K562 (cell line): ENCODE measurements around the gene TMEM106B. TPM values are rescaled to one million over a fixed set of nuclear protein-coding genes. Genes with fewer than 3 reads are reported as not detected.

Source experiments
- E2F6 ChIP-seq, 2 experiments: IDR thresholded peaks; 2 replicates each; pipeline ENCODE4 v1.6.1; 2011; ENCODE audit warnings: borderline replicate concordance in 1 of 2, control low read depth in 1 of 2, low read depth in 1 of 2, low read length in 1 of 2, mild to moderate bottlenecking in 1 of 2, mixed read lengths in 1 of 2, moderate library complexity in 1 of 2; ENCODE audit not compliant: insufficient read depth in 1 of 2, insufficient read length in 1 of 2, poor library complexity in 1 of 2, severe bottlenecking in 1 of 2; ENCODE audit errors: extremely low read depth in 1 of 2
- GATA2 ChIP-seq: sonication (generic); formaldehyde crosslinking; IDR thresholded peaks from 2 replicates; pipeline ENCODE4 v1.4.0; 2020; ENCODE audit warnings: mild to moderate bottlenecking, missing genetic modification reagents
- HMG20B ChIP-seq: fragments of 250-450 bp; sonication (Bioruptor Pico); IDR thresholded peaks from 2 replicates; pipeline ENCODE4 v1.5.0; 2021; ENCODE audit warnings: mild to moderate bottlenecking
- SAFB ChIP-seq: fragments of 200-400 bp; formaldehyde crosslinking; IDR thresholded peaks from 2 replicates; pipeline ENCODE4 v1.6.1; 2017; ENCODE audit warnings: low read depth, low read length, borderline replicate concordance
- SP2 ChIP-seq: IDR thresholded peaks from 2 replicates; pipeline ENCODE4 v1.6.1; 2011; ENCODE audit warnings: mild to moderate bottlenecking, low read depth, low read length, moderate library complexity; ENCODE audit not compliant: poor library complexity, severe bottlenecking; ENCODE audit errors: extremely low read depth
- YBX1 ChIP-seq: fragments of 450-650 bp; IDR thresholded peaks from 2 replicates; pipeline ENCODE4 v1.7.1; 2016; ENCODE audit warnings: mild to moderate bottlenecking
- ZNF407 ChIP-seq: fragments of 450-650 bp; IDR thresholded peaks from 2 replicates; pipeline ENCODE4 v1.6.1; 2016; ENCODE audit warnings: low read depth
- polyA plus RNA-seq, 8 experiments: library from polyadenylated mRNA; depleted of rRNA in 4 of 8; stranded (reverse) in 5 of 8; unstranded in 3 of 8; fragments of >200 nt; fragmentation: Nextera tagmentation in 2 of 8; fragmentation: Illumina TruSeq in 1 of 8; extraction: Ambion mirVana in 2 of 8; extraction: Trizol in 1 of 8; gene quantifications; 2 replicates each; pipeline versions ENCODE4 v1.2.1 to v1.2.3, GENCODE V29; 2011 to 2014; ENCODE audit warnings: inconsistent platforms in 1 of 8, missing spikeins in 1 of 8
- total RNA-seq, 7 experiments: library from RNA; depleted of rRNA in 6 of 7; stranded (reverse); fragments of >200 nt in 6 of 7; fragmentation: Illumina TruSeq in 2 of 7; extraction: Trizol in 2 of 7; gene quantifications; 2 replicates each; pipeline versions ENCODE4 v1.2.1 to v1.2.3, GENCODE V29; 2011 to 2021; ENCODE audit warnings: low replicate concordance in 1 of 7
- TF ChIP-seq, protein P1 (sequence below), 2 experiments: fragments of 450-650 bp; formaldehyde crosslinking in 1 of 2; IDR thresholded peaks; 2 replicates each; pipeline versions ENCODE4 v1.4.0 to v1.6.1; 2014 to 2020; ENCODE audit warnings: mild to moderate bottlenecking in 2 of 2, borderline replicate concordance in 1 of 2, low read depth in 1 of 2

The TMEM106B gene
- total and polyA plus RNA-seq, 9 of the 15 experiments (the other 6 are each of a cell fraction or from before 2014, with no cell fraction given): 8.6 to 30.4 (median 18.7) TPM

GRCh38 chr7:12211054-12211710, at the start of gene TMEM106B (continued):
- TF ChIP-seq, protein P1, sequence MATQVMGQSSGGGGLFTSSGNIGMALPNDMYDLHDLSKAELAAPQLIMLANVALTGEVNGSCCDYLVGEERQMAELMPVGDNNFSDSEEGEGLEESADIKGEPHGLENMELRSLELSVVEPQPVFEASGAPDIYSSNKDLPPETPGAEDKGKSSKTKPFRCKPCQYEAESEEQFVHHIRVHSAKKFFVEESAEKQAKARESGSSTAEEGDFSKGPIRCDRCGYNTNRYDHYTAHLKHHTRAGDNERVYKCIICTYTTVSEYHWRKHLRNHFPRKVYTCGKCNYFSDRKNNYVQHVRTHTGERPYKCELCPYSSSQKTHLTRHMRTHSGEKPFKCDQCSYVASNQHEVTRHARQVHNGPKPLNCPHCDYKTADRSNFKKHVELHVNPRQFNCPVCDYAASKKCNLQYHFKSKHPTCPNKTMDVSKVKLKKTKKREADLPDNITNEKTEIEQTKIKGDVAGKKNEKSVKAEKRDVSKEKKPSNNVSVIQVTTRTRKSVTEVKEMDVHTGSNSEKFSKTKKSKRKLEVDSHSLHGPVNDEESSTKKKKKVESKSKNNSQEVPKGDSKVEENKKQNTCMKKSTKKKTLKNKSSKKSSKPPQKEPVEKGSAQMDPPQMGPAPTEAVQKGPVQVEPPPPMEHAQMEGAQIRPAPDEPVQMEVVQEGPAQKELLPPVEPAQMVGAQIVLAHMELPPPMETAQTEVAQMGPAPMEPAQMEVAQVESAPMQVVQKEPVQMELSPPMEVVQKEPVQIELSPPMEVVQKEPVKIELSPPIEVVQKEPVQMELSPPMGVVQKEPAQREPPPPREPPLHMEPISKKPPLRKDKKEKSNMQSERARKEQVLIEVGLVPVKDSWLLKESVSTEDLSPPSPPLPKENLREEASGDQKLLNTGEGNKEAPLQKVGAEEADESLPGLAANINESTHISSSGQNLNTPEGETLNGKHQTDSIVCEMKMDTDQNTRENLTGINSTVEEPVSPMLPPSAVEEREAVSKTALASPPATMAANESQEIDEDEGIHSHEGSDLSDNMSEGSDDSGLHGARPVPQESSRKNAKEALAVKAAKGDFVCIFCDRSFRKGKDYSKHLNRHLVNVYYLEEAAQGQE (IDR thresholded peaks at IDR 0.05; ENCODE audit: borderline replicate concordance): no peak
- TF ChIP-seq, protein P1 (CRISPR knock-in tag; IDR thresholded peaks at IDR 0.05; ENCODE audit: low read depth): 0 out of 2 replicates have a peak, but pooled peaks have one; percentile 12
- TF ChIP-seq SAFB (no peak), YBX1 (no peak), GATA2 (CRISPR knock-in tag) (peak; percentile 90), HMG20B (CRISPR knock-in tag) (no peak), E2F6 (IDR thresholded peaks at IDR 0.05; ENCODE audit: borderline replicate concordance in 1 of 2, extremely low read depth in 1 of 2, insufficient read depth in 1 of 2, insufficient read length in 1 of 2, low read depth in 1 of 2, low read length in 1 of 2, poor library complexity in 1 of 2, severe bottlenecking in 1 of 2) (peak; percentile 98 to 99), SP2 (no peak), ZNF407 (peak; percentile 91)
